Measurements from ENCODE around the gene STRA6. TPM values are rescaled to one million over a fixed set of nuclear protein-coding genes. Genes with fewer than 3 reads are reported as not detected.

STRA6 gene
- total and polyA plus RNA-seq, 2 donors (not counting 1 experiment from before 2014, with no cell fraction given) = not detected

GRCh38 chr15:74200871-74201419 lies 1.6 kb downstream of the STRA6 start:
- Mint-ChIP-seq H3K9me3 (ENCODE audit: insufficient read depth) (no peaks in the 10 kb centered on the region), H3K4me1 (no peaks in the 10 kb centered on the region), H3K27me3 (peaks cover 18% of the 10 kb centered on the region), H3K4me3 (no peak overlapping the region), H3K27ac (no peak overlapping the region)
- no peak for DNase-seq
- Histone ChIP-seq H3K79me2 (ENCODE audit: control insufficient read depth, insufficient read depth, low read length) (no peaks in the 10 kb centered on the region), H3K4me3 (ENCODE audit: control extremely low read depth in 1 of 5, extremely low read depth in 1 of 5, insufficient read depth in 1 of 5, low read depth in 2 of 5, low read length in 4 of 5) (no peak overlapping the region), H3K27ac (ENCODE audit: low read length in 2 of 2) (no peak overlapping the region), H3K4me1 (ENCODE audit: control insufficient read depth in 2 of 2, insufficient read depth in 2 of 2, low read length in 2 of 2) (no peaks in the 10 kb centered on the region), H3K9me3 (ENCODE audit: control extremely low read depth in 1 of 3, control insufficient read depth in 2 of 3, insufficient read depth in 1 of 3, low read length in 2 of 3) (no peaks in the 10 kb centered on the region), H3K27me3 (replicated peaks in 1 of 4; ENCODE audit: control extremely low read depth in 1 of 4, control insufficient read depth in 3 of 4, insufficient read depth in 4 of 4, low read length in 3 of 4) (peaks cover 0 to 5% (median 0%) of the 10 kb centered on the region in 4 experiments), H3K4me2 (replicated peaks; ENCODE audit: low read depth, low read length, poor library complexity, severe bottlenecking) (no peak overlapping the region), H3K36me3 (replicated peaks in 1 of 2; ENCODE audit: control extremely low read depth in 1 of 2, control insufficient read depth in 1 of 2, extremely low read depth in 1 of 2, insufficient read depth in 2 of 2, low read length in 1 of 2) (no peaks in the 10 kb centered on the region), H4K20me1 (ENCODE audit: control insufficient read depth, insufficient read depth, low read length, poor library complexity, severe bottlenecking) (no peaks in the 10 kb centered on the region), H3K9ac (ENCODE audit: low read length) (no peak overlapping the region), H2AFZ (ENCODE audit: insufficient read depth, low read depth, low read length, poor library complexity, severe bottlenecking) (no peak overlapping the region)
- POLR2A ChIA-PET = no interaction called here
- CTCF ChIA-PET = no interaction called here
- no peak for ATAC-seq (ENCODE audit: low read depth)
- no peak for TF ChIP-seq EZH2 (IDR thresholded peaks at IDR 0.05; ENCODE audit: borderline replicate concordance, insufficient read depth, low read depth, low read length, poor library complexity, severe bottlenecking)
- TF ChIP-seq CTCF (IDR thresholded peaks at IDR 0.05) = no peak
- 86% methylated on average over 8 of the region's 8 CpGs for WGBS (ENCODE audit: insufficient coverage)
- intact Hi-C loops (cut with micrococcal nuclease) = no loop called here

GRCh38 chr15:74200412-74200815 lies 2.2 kb downstream of the STRA6 start:
- ChIA-PET CTCF (interaction anchor here (1.0 kb wide), 1 partner anchor 9 kb away, joined by 3 read pairs; no protein-coding TSS in a partner anchor), POLR2A (no interaction called here)
- Histone ChIP-seq H3K27ac (ENCODE audit: low read length in 2 of 2) (no peak overlapping the region), H3K9me3 (ENCODE audit: control extremely low read depth in 1 of 3, control insufficient read depth in 2 of 3, insufficient read depth in 1 of 3, low read length in 2 of 3) (no peaks in the 10 kb centered on the region), H3K36me3 (replicated peaks in 1 of 2; ENCODE audit: control extremely low read depth in 1 of 2, control insufficient read depth in 1 of 2, extremely low read depth in 1 of 2, insufficient read depth in 2 of 2, low read length in 1 of 2) (no peaks in the 10 kb centered on the region), H3K4me1 (ENCODE audit: control insufficient read depth in 2 of 2, insufficient read depth in 2 of 2, low read length in 2 of 2) (no peaks in the 10 kb centered on the region), H4K20me1 (ENCODE audit: control insufficient read depth, insufficient read depth, low read length, poor library complexity, severe bottlenecking) (no peaks in the 10 kb centered on the region), H3K79me2 (ENCODE audit: control insufficient read depth, insufficient read depth, low read length) (no peaks in the 10 kb centered on the region), H2AFZ (ENCODE audit: insufficient read depth, low read depth, low read length, poor library complexity, severe bottlenecking) (no peak overlapping the region), H3K27me3 (replicated peaks in 1 of 4; ENCODE audit: control extremely low read depth in 1 of 4, control insufficient read depth in 3 of 4, insufficient read depth in 4 of 4, low read length in 3 of 4) (peaks cover 0 to 5% (median 0%) of the 10 kb centered on the region in 4 experiments), H3K9ac (ENCODE audit: low read length) (no peak overlapping the region), H3K4me2 (replicated peaks; ENCODE audit: low read depth, low read length, poor library complexity, severe bottlenecking) (no peak overlapping the region), H3K4me3 (ENCODE audit: control extremely low read depth in 1 of 5, extremely low read depth in 1 of 5, insufficient read depth in 1 of 5, low read depth in 2 of 5, low read length in 4 of 5) (no peak overlapping the region)
- DNase-seq = no peak
- Mint-ChIP-seq H3K27ac (no peak overlapping the region), H3K4me3 (no peak overlapping the region), H3K4me1 (no peaks in the 10 kb centered on the region), H3K9me3 (ENCODE audit: insufficient read depth) (no peaks in the 10 kb centered on the region), H3K27me3 (peaks cover 18% of the 10 kb centered on the region)
- intact Hi-C loops (cut with micrococcal nuclease) = no loop called here
- TF ChIP-seq EZH2 (IDR thresholded peaks at IDR 0.05; ENCODE audit: borderline replicate concordance, insufficient read depth, low read depth, low read length, poor library complexity, severe bottlenecking) = no peak
- no peak for TF ChIP-seq CTCF (IDR thresholded peaks at IDR 0.05)
- ATAC-seq (ENCODE audit: low read depth) = no peak
- WGBS (ENCODE audit: insufficient coverage) = 67% methylated on average over 1 of the region's 1 CpG
